Vagina (tissue), 2 donors: ENCODE measurements around the gene LRRC56.

Source experiments
- CTCF ChIP-seq, 3 experiments: fragments of 450-650 bp in 2 of 3; fragments of 200-600 bp in 1 of 3; sonication (generic) in 1 of 3; IDR thresholded peaks; one replicate each; pipeline ENCODE4 v1.5.1; 2017 to 2019; ENCODE audit warnings: antibody characterized with exemption in 3 of 3, mild to moderate bottlenecking in 2 of 3, moderate library complexity in 2 of 3
- POLR2A ChIP-seq, 2 donors: fragments of 450-650 bp; IDR thresholded peaks; one replicate each; pipeline ENCODE4 v1.6.1; 2017; ENCODE audit warnings: antibody characterized with exemption in 2 of 2, mild to moderate bottlenecking in 2 of 2, moderate library complexity in 2 of 2
- POLR2AphosphoS5 ChIP-seq, 2 donors: sonication (generic); formaldehyde crosslinking; IDR thresholded peaks; one replicate each; pipeline ENCODE4 v1.9.0; 2017; ENCODE audit warnings: antibody characterized with exemption in 2 of 2, mild to moderate bottlenecking in 2 of 2, low read depth in 1 of 2; ENCODE audit not compliant: insufficient read depth in 1 of 2

- TF ChIP-seq CTCF (IDR thresholded peaks at IDR 0.05) (no peak), POLR2A (IDR thresholded peaks at IDR 0.05) (no peak), POLR2AphosphoS5 (IDR thresholded peaks at IDR 0.05; ENCODE audit: insufficient read depth in 1 of 2, low read depth in 1 of 2) (no peak)
Measured at GRCh38 chr11:496834-497564, 40.3 kb upstream of the LRRC56 start.
